Activated CD8-positive, alpha-beta memory T cell treated with anti-CD3 and anti-CD28 coated beads, Interleukin-2, amount 50 U/mL, for 24 hours (primary cell): ENCODE data around the gene TMEM52B.

ENCODE experiments used
- DNase-seq: peaks from one replicate; pipeline ENCODE4 v3.0.0-alpha.2; 2020; ENCODE audit errors: extremely low read depth

Gene TMEM52B

GRCh38 chr12:10178821-10179220 lies at the start of gene TMEM52B:
TMEM52B (plus strand) TSS chr12:10179032; CDS start chr12:10179575, 543 bp downstream.
- DNase-seq = no peak

- DNase-seq = no peak
Measured at GRCh38 chr12:10130042-10130441, 48.8 kb upstream of the TMEM52B start, which contains the start of gene CLEC7A. CLEC7A (minus strand) TSS chr12:10130199; CDS start chr12:10130082, 117 bp downstream.

DNA sequence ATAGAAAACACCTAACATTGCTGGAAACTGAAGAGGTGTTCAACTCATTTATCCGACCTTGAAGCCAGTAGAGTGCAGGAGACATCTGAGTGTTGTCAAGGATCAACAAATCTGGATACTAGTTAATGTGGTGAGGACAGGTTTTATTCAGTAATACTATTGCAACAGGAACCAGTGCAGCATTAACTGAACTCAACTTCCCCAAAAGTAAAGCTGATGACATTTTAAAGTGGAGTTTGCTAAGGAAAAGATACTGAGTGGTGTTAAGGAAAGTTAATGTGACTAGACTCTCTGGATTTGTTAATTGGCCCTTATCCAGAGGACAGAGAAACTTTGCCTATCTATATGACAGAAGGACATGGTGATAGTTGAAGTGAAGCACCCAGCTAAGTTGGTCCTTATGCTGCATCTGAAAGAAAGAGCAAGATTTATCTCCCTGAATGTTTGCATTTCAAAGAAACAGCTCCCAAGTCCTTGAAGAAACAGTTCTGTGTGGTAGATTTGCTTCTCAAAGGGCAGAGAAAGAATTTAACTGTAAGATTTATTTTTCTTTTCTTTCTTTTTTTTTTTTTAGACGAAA lies 47.6 kb upstream of the TMEM52B start:
- no peak for DNase-seq

DNA sequence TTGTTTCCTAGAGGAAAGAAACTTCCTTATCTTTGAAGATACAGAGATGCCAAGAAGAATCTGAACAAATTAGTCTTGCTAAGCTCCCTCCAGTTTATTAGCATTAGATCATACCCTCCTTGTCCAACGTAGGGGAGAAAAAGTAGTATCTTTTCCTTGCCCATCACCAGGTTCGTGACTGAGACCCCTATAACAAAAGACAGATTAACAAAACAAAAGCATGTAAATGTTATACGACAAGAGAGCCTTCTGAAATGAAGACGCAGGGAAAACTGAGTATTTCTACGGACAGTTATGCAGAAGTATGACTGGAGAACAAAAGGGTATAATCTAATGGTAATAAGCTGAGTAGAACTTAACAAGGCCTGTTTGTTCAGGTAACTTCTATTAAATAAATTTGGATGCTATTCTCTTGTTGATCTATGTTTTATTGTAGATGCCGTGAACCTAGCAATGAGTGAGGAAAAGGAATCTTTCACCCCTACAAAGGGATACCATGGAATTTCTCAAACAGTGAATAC lies 45.9 kb upstream of the TMEM52B start:
- DNase-seq = no peak

DNA sequence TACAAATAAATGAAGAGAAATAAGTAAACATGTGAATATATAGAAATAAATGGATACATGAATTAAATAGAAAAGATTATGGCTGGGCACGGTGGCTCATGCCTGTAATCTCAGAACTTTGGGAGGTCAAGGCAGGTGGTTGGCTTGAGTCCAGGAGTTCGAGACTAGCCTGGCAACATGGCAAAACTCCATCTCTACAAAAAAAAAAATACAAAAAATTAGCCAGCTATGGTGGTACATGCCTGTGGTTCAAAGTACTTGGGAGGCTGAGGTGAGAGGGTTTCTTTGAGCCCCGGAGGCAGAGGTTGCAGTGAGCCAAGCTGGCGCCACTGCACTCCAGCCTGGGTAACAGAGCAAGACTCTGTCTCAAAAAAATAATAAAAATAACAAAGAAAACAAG lies 43.7 kb upstream of the TMEM52B start:
- DNase-seq = no peak

- DNase-seq = no peak
Measured at GRCh38 chr12:10136637-10137205, 42.1 kb upstream of the TMEM52B start.

- DNase-seq = no peak
Measured at GRCh38 chr12:10140001-10140400, 38.8 kb upstream of the TMEM52B start.

DNA sequence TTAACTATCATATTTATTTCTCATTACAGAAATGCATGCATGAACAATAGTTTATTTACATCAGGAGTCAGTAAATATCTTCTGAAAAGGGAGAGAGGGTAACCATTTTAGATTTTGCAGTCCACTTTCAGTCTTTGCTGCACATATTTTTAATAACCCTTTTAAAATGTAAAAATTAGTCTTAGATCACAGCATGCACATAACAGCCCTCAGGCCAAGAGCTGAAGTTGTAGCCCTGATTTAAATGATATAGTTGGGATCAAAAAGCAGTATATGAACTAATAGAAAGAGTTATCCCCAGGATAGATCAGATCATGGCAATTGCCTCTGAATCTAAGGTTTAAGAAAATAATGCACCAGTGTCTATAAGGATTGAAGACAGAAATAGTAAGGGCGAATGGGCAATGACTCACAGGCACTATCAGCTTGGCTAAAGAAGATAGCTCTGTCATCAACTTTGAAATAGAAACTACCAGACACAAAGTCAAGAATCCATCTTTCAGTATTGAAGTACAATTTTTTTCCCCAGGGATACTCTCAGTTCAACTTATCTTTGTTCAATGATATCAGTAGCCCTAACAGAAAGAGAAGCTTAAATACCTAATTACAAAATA lies 35.7 kb upstream of the TMEM52B start:
- DNase-seq = no peak

GRCh38 chr12:10147714-10148403 lies 31.0 kb upstream of the TMEM52B start:
- no peak for DNase-seq

GRCh38 chr12:10151621-10152020 lies 27.2 kb upstream of the TMEM52B start:
- no peak for DNase-seq

DNA sequence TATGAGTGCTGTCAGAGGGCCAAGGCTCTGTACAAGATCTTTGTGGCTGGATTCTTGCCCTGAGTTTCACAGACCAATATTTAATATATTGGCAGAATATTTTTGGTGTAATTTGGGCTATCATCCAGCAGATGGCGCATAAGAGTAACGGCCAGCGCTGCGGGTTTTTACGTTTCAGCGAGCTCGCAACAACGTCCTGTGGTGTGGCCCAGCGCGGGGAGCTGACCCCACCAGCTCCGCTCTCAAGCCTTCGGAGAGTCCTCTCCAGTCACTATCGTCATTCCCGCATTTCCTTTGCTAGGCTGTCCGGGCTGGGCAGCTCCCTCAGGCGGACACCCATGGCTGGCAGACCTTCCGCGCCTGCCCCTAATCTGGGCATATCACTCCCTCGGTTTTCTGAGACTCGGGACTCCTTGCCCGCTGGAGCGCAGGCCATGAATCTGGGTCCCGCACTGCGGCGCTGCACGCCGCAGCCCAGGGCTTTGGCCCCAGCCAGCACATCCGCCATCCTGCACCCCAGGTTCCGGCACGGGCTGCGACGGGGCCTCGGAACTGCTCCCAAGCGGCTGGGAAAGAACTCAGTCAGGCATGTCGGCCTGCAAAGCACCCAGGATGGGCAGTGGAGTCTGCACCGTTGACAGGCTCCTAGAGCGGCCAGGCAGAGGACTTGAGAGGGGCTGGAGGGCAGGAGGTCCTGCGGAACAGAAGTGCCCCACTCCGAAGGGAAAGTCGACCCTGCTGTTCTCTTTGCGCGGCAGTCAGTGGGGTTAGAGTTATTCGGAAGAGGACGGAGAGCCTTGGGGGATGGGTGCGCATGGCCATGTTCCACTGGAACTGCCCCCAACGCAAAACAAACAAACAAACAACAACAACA lies 25.3 kb upstream of the TMEM52B start:
- peak; percentile 27 for DNase-seq

DNA sequence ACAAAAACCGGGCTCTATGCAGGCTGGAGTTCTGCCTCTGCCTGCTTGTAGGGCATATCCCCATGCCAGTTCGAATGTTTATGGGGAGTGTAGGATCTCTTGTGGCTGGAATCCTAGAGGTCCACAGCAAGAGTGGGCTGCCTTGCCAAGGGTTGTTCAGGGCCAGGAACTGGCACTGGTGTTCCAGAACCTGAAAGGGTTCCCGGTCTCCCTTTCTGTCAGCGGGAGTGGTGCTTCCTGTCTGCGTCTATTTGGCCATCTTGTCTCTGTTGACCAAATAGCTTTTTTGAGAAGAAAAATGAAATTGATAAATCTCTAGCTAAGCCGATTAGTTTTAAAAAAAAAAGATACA lies 24.7 kb upstream of the TMEM52B start:
- no peak for DNase-seq

GRCh38 chr12:10155966-10156365 lies 22.9 kb upstream of the TMEM52B start:
- no peak for DNase-seq

GRCh38 chr12:10158406-10158805 lies 20.4 kb upstream of the TMEM52B start:
- DNase-seq = no peak

DNA sequence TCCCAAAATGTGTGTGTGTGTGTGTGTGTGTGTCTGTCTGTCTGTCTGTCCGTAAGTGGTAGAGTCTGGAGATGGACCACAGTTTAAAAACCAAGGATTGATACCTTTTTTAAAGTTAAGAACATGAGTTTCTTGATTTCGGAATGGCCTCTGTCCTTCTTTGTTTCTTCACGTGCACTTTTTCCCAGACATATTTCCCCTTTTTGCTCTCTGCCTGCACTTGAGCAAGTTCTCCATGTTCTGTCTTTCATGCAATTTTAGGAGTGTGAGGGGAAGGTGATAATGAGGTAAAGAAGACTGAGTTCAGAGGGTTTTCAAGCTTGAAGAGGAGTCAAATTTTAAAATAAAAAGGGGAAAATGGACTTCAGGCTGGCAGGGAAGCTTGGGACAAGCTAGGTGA lies 19.6 kb upstream of the TMEM52B start:
- no peak for DNase-seq

DNA sequence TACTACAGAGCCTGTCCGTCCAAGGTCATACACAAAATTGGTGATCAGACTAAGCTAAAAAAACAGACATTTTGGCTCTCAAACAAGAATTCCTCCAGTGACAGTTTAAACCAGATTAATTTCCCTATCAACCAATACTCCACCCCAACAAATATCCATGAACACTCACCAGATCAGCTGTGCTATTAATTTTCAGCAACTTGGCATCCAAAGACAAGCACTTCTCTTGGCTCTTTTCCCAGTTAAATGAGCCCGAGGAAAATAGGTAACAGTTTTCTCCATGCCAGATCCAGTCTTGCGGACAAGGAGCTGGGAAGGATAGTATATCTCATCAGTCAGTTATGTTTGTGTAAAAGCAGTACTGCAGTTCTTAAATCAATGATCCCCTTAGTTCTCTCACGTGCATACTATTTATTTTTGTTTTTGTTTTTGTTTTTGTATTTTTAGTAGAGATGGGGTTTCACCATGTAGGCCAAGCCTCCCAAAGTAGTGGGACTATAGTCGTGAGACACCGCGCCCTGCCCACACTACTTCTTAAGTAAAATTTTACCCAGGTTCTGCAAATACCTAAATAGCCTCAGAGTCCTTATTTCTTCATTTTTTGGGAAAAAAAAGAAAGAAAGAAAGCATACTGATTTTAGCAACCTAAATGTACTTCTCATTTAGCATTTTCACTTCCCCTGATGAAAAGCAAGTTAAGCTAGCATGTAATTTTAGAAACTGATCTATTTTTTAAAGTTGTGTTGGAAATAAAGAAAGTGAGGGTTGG lies 18.0 kb upstream of the TMEM52B start:
- DNase-seq = no peak

- DNase-seq = no peak
Measured at GRCh38 chr12:10163084-10163483, 15.7 kb upstream of the TMEM52B start.

- DNase-seq = no peak
Measured at GRCh38 chr12:10165421-10165820, 13.4 kb upstream of the TMEM52B start.

DNA sequence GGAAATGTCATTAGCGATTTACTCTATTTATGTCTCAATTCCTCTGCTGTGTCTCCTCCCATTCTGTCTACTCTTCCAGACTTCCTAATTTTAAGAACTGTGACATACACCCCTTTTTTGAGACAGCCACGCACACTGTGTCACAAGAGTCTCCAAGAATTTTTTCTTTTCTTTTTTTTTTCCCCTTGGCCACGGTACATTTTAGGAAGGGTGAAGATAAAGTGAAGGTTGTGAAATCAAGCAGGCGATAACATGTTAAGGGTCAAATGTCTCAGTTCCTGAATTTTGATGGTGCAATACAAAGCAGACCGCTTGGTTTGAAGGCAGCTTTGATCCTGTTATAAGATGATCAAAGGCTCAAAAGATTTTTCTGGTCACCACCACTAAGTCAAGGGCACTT lies 11.2 kb upstream of the TMEM52B start:
- DNase-seq = no peak

GRCh38 chr12:10169104-10169503 lies 9.7 kb upstream of the TMEM52B start:
- DNase-seq = no peak

GRCh38 chr12:10170216-10170615 lies 8.6 kb upstream of the TMEM52B start:
- no peak for DNase-seq
